ENCODE measurements around the gene DTL.
A peak's percentile ranks its signal among the peaks of the same experiment; 100 is the strongest.
"Not testable (repeated sequence)": the region's sequence is repeated elsewhere in the genome, so short reads cannot be mapped to it uniquely, and the experiment has no call there.

The DTL gene, protein sequence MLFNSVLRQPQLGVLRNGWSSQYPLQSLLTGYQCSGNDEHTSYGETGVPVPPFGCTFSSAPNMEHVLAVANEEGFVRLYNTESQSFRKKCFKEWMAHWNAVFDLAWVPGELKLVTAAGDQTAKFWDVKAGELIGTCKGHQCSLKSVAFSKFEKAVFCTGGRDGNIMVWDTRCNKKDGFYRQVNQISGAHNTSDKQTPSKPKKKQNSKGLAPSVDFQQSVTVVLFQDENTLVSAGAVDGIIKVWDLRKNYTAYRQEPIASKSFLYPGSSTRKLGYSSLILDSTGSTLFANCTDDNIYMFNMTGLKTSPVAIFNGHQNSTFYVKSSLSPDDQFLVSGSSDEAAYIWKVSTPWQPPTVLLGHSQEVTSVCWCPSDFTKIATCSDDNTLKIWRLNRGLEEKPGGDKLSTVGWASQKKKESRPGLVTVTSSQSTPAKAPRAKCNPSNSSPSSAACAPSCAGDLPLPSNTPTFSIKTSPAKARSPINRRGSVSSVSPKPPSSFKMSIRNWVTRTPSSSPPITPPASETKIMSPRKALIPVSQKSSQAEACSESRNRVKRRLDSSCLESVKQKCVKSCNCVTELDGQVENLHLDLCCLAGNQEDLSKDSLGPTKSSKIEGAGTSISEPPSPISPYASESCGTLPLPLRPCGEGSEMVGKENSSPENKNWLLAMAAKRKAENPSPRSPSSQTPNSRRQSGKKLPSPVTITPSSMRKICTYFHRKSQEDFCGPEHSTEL

GRCh38 chr1:212035123-212035834 is at the start of gene DTL, which contains the start of gene INTS7:
TSS of gene DTL (plus strand) at chr1:212035748. CDS start at chr1:212035891, 143 bp downstream.
TSS of gene INTS7 (minus strand) at chr1:212035557. CDS start at chr1:212035437, 120 bp downstream.
- DNase-seq, result peak; percentile 96

DNA sequence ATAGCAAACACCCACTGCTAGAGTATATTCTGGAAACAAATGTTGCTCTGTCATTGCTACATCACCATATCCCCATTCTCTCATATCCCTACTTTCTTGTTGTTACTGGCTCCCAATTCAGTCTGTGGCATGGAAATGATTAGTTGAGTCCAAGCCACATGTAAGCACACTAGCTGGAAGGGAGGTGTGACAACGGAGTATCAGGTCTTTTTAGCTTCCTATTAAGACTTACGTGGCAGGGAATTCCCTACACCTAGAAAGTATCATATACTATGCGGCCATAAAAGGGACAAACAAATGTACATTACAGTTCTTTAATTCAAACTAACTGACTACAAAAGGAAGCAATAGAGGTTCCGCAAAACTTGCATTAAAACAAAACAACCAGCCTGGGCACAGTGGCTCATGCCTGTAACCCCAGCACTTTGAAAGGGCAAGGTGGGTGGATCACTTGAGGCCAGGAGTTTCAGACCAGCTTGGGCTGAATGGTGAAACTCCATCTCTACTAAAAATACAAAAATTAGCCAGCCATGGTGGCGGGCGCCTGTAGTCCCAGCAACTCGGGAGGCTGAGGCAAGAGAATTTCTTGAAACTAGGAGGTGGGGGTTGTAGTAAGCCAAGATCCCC is 48.8 kb upstream of the DTL start:
- no peak for DNase-seq

DNA sequence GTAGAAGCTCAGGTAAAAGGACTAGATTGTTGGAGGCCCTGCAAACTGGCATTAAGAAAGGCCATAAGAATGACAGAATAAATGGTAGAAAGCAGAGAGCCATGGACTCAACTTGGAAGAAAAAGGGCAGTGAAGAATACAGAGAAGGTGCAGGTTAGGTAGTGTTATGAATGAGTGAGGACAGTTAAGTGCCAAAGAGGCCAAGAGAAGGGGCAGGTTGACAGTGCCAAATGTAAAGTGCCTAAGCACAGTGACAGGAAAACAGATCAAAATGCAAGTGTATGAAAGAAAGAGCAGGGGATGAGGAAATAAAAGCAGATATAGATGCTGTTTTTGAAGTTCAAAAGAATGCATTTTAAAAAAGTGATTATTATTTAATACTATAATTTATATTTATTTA is 43.9 kb upstream of the DTL start:
- no peak for DNase-seq

DNA sequence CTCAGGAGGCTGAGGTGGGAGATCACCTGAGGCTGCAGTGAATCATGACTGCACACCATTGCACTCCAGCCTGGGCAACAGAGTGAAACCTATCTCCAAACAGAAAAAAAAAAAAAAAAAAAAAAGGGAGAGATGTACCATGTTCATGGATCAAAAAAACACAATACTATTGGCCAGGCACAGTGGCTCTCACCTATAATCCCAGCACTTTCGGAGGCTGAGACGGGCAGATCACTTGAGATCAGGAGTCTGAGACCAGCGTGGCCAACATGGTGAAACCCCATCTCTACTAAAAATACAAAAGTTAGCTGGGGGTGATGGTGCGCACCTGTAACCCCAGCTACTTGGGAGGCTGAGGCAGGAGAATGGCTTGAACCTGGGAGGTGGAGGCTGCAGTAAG is 38.1 kb upstream of the DTL start:
- DNase-seq, result not testable (repeated sequence)

- DNase-seq, result no peak
These were observed 33.0 kb upstream of the DTL start for GRCh38 chr1:212002536-212002935.

GRCh38 chr1:212004895-212005608 is 30.5 kb upstream of the DTL start:
- DNase-seq, result no peak

GRCh38 chr1:212007178-212007577 is 28.4 kb upstream of the DTL start:
- DNase-seq, result no peak

DNA sequence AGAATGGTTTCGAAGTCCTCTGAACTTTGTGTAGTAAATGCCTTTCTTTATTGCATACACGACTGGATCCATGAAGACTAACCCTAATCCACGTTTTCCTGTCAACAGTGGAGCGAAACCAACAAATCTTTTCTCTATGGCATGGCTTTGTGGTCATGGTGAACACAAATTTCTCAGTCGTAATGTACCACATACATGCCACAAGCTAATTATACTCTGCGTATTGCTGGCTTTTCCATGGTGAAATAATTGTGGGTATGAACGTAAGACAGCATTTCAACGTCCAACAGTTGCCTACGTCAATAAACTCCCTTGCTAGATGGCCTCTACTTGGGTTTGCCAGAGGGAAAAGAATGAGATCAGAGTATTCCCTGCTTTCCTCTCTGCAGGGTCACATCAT is 27.7 kb upstream of the DTL start:
- DNase-seq, result no peak

GRCh38 chr1:212009561-212009960 is 26.0 kb upstream of the DTL start:
- DNase-seq, result no peak

DNA sequence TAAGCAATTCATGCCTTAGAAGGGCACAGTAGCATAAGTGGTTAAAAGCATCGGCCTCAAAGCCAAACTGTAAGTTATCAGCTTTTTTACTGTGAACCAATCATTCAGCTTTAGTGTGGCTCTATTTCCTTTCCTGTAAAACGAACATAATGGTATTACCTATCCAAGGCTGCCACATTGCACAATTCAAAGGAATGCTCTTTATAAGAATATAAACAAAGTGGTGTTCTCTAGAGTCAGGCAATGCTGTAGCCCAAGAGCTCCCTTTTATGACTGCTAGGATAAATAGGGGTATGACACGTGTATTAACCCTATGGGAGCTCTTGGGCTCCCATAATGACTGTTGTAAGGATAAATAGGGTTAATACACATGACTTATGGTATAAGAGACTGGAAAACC is 25.5 kb upstream of the DTL start:
- no peak for DNase-seq

DNA sequence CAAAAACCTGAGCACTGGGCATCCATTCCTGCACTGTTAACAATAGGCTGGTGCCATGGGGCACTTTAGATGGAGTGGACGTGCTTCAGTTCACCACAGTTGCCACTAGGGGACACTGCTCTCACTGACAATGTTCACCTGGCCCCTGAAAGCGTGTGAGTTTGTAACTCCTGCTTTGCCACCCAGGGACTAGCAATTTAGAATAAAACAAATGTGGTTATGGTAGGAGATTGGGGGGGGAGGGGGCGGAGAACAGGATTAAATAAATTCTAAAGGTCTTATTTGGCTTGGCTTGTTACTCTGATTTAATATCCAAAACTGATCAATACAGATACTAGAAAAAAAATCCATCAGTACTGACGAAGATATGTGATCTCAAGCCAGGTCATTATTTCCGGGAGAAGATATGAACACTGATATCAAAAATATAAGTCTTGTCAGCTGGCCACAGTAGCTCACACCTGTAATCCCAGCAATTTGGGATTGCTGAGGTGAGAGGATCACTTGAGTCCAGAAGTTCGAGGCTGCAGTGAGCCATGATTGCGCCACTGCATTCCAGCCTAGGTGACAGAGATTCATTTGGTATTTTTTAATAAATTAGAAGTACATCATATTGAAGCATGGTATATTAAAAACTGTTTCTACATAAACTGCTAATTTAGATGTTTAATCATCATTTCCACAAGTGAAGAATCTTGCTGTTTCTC is 23.4 kb upstream of the DTL start:
- DNase-seq, result peak; percentile 60

- DNase-seq, result no peak
These were observed 21.9 kb upstream of the DTL start for GRCh38 chr1:212013672-212014071.

DNA sequence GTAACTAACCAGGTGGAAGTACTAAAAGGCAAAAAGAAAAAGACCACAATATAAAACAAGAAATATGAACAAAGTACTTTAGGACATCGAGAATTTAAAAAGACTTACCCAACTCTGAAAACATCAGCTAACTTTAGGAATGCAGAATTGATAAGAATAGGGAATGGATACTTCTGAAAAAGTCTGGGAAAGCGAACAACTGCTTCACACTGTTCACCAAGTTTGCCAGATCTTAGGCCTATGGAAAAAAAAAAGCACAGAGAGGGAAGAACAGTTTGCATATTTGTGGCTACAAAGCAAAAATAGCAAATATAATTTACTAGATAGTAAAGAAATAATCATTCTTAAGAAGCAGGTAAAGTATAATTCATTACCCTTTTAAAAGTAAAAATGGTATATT is 14.6 kb upstream of the DTL start:
- DNase-seq, result no peak

GRCh38 chr1:212021563-212021962 is 14.0 kb upstream of the DTL start:
- no peak for DNase-seq

DNA sequence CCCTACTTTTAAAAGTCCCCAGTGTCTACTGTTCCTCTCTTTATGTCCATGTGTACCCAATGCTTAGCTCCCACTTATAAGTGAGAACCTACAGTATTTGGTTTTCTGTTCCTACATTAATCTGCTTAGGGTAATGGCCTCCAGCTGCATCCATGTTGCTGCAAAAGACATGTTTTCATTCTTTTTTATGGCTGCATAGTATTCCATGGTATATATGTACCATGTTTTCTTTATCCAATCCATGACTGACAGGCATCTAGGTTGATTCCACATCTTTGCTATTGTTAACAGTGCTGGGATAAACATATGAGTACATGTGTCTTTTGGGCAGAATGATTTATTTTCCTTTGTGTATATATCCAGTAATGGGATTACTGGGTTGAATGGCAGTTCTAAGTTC is 12.6 kb upstream of the DTL start:
- not testable (repeated sequence) for DNase-seq

- no peak for DNase-seq
These were observed 10.9 kb upstream of the DTL start for GRCh38 chr1:212024469-212025149.

DNA sequence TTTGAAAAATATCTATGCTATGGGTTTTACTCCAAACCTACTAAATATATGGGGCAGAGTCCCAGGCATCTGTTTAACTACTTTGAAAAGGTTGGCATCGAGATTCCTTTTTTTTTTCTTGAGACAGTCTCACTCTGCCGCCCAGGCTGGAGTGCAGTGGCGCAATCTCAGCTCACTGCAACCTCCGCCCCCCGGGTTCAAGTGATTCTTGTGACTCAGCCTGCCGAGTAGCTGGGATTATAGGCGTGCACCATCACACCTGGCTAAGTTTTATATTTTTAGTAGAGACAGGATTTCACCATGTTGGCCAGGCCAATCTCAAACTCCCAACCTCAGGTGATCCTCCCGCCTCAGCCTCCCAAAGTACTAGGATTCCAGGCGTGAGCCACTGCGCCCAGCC is 7.8 kb upstream of the DTL start:
- not testable (repeated sequence) for DNase-seq

DNA sequence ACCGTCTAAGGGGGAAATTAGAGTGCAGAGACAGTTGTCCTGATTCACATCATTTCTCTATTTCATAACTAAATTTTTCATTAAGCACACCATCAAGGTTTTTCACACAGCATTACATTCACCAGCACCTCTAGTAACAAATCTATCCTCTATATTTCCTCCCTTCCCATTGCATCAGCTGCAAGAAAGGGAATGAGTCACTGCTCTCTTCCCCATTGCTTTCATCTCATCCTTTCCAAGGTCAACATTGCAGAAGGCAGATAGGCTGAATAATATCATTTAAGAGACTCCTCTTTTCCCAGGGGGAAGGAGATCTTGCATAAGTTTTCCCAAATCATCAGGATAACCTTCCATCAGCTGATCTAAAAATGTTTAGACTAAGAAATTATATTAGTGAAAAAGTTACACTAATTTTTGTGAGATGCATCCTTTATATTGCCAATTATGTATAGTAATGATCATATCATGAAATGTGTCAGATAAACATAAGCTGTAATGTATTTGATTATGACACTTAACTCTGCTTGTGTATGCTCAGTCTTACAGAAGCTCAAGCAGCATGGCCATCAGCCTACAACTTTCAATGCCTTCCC is 4.5 kb upstream of the DTL start:
- DNase-seq, result no peak

DNA sequence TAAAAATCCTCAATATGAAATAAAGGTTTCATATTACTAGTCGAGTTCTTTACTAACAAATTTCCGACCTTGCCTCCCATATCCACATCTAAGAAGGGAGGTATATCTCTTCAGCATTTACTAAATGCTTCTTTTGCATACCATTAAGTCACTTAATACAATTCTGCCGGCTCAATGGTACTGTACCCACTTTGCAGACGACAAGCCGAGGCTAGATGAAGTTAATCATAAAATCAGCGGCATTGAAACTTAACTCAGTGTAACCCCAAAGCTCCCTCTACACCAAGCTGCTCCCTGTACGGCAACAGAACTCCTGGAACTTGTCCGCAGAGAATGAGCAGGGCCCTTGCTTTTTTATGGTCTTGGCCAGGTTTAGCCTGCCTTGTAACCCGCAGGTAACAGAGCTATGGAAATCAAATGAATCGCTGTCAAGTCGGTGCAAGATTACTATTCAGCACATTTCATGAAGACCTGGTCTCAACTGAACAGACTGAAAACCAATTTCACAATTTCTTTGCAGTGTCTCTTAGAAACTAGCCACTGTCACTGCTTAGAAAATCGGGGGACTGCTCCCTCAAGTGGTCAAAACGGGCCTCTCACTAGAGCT is 929 bp upstream of the DTL start:
- no peak for DNase-seq

Measured in stimulated activated CD4-positive, alpha-beta T cell treated with anti-CD3 and anti-CD28 coated beads, Interleukin-4, amount 100 ng/mL, for 1 hour (primary cell).